ENCODE data around the gene ZYG11B. TPM values are rescaled to one million over a fixed set of nuclear protein-coding genes. Genes with fewer than 3 reads are reported as not detected.

ZYG11B gene
- total RNA-seq, 1 experiment from 2014 or later = 20.6 TPM

DNA sequence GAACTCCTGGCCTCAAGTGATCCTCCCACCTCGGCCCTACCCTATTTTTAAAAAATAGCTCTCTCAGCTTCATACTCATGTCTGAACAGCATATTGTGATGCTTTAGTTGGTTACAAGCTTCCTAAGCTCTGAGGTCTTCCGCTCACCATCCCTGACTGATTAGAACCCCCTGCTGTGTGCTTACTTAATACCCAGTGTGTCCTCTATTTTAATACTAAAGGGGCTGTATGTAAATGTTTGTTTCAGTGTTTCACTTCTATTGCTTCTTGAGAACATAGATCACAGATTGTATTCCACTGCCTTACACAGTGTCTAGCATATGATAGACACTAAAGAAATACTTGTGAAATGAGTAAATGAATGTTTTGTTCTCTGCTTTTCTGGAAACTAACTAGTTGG is 29.8 kb downstream of the ZYG11B start:
- H2AK5ac ChIP-seq (ENCODE audit: insufficient read length, low read length) = no peak overlapping the region
- no peaks in the 10 kb centered on the region for H3K9me3 ChIP-seq (ENCODE audit: control insufficient read depth, low read depth, low read length)
- H3K4me1 ChIP-seq (ENCODE audit: insufficient read depth, low read length) = no peaks in the 10 kb centered on the region
- no peak overlapping the region for H2BK5ac ChIP-seq (ENCODE audit: insufficient read length, low read length)
- H4K5ac ChIP-seq (ENCODE audit: insufficient read length, low read depth, low read length) = no peak overlapping the region
- no peak overlapping the region for H3K56ac ChIP-seq (ENCODE audit: insufficient read length, low read depth, low read length)
- no peak overlapping the region for H3K9ac ChIP-seq (ENCODE audit: extremely low read depth, insufficient read length, low read length)
- Mint-ChIP-seq H3K4me1 (peaks cover 14 to 16% of the 10 kb centered on the region in 2 experiments), H3K9me3 (no peaks in the 10 kb centered on the region), H3K27me3 (ENCODE audit: low read depth) (no peaks in the 10 kb centered on the region; the same call in 1 of the 2 replicates), H3K36me3 (ENCODE audit: insufficient read depth in 1 of 3, low read depth in 3 of 3) (peaks cover 5 to 16% (median 7%) of the 10 kb centered on the region in 3 experiments; a peak in 6 of 7 replicates), H3K27ac (peak overlapping the region in 1 of 3 experiments; percentile 39; a peak in 1 of 7 replicates), H3K4me3 (no peak overlapping the region)
- H2BK120ac ChIP-seq (ENCODE audit: low read depth, low read length, poor library complexity, severe bottlenecking) = no peak overlapping the region
- no peaks in the 10 kb centered on the region for H3K79me1 ChIP-seq (ENCODE audit: insufficient read depth, low read depth, low read length, poor library complexity, severe bottlenecking)
- no peaks in the 10 kb centered on the region for H3K79me2 ChIP-seq (ENCODE audit: insufficient read depth, low read length)
- H3K23ac ChIP-seq (ENCODE audit: insufficient read length, low read depth, low read length) = no peak overlapping the region
- H3K4me2 ChIP-seq (ENCODE audit: insufficient read depth, insufficient read length, low read length) = no peak overlapping the region
- no peak overlapping the region for H3K14ac ChIP-seq (ENCODE audit: insufficient read depth, low read length)
- H4K20me1 ChIP-seq (ENCODE audit: control insufficient read depth, insufficient read depth, insufficient read length) = no peaks in the 10 kb centered on the region
- TF ChIP-seq, protein P1, sequence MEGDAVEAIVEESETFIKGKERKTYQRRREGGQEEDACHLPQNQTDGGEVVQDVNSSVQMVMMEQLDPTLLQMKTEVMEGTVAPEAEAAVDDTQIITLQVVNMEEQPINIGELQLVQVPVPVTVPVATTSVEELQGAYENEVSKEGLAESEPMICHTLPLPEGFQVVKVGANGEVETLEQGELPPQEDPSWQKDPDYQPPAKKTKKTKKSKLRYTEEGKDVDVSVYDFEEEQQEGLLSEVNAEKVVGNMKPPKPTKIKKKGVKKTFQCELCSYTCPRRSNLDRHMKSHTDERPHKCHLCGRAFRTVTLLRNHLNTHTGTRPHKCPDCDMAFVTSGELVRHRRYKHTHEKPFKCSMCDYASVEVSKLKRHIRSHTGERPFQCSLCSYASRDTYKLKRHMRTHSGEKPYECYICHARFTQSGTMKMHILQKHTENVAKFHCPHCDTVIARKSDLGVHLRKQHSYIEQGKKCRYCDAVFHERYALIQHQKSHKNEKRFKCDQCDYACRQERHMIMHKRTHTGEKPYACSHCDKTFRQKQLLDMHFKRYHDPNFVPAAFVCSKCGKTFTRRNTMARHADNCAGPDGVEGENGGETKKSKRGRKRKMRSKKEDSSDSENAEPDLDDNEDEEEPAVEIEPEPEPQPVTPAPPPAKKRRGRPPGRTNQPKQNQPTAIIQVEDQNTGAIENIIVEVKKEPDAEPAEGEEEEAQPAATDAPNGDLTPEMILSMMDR (conservative IDR thresholded peaks at IDR 0.05) = no peak
- H3K18ac ChIP-seq (ENCODE audit: insufficient read length, low read depth, low read length) = no peak overlapping the region
- H2BK15ac ChIP-seq (ENCODE audit: low read depth, low read length) = no peak overlapping the region
- no peak overlapping the region for H2BK12ac ChIP-seq (ENCODE audit: insufficient read length, low read depth, low read length)
- no peaks in the 10 kb centered on the region for H3K27me3 ChIP-seq (ENCODE audit: insufficient read depth, low read length)
- H2AFZ ChIP-seq (ENCODE audit: low read length) = no peak overlapping the region
- H3K27ac ChIP-seq (ENCODE audit: insufficient read length, low read depth, low read length) = no peak overlapping the region
- H4K8ac ChIP-seq (replicated peaks; ENCODE audit: insufficient read length, low read depth, low read length) = no peak overlapping the region
- no peak overlapping the region for H3T11ph ChIP-seq (ENCODE audit: low read length)
- no CpG with 5 or more reads among the region's 2 CpGs for WGBS (ENCODE audit: extremely low coverage, insufficient read length, low lambda C conversion rate)
- DNase-seq = no peak
- no peak overlapping the region for H4K91ac ChIP-seq (ENCODE audit: insufficient read length, low read depth, low read length)
- H2BK20ac ChIP-seq (ENCODE audit: low read depth, low read length, poor library complexity, severe bottlenecking) = no peak overlapping the region
- no peaks in the 10 kb centered on the region for H3K23me2 ChIP-seq (ENCODE audit: insufficient read length, low read depth, low read length, poor library complexity, severe bottlenecking)
- no peak overlapping the region for H3K4ac ChIP-seq (ENCODE audit: low read depth, low read length)

All from H9 (cell line).